LHCN-M2 (cell line): Measurements from ENCODE around the gene C12orf56. TPM values are rescaled to one million over a fixed set of nuclear protein-coding genes. Genes with fewer than 3 reads are reported as not detected.
"Not testable (repeated sequence)": the region's sequence is repeated elsewhere in the genome, so short reads cannot be mapped to it uniquely, and the experiment has no call there.

Source experiments
- DNase-seq: peaks from one replicate; pipeline ENCODE4 v3.0.0-alpha.2; 2012; ENCODE audit warnings: low read depth
- total RNA-seq: library from RNA; depleted of rRNA; stranded (reverse); fragments of >200 nt; gene quantifications from 2 replicates; pipeline ENCODE4 v1.2.3, GENCODE V29; 2014

Gene C12orf56
- total RNA-seq, 1 experiment from 2014 or later: 0.11 TPM

GRCh38 chr12:64304571-64304970 is 86.0 kb downstream of the C12orf56 start:
- DNase-seq: no peak

GRCh38 chr12:64299628-64300027 is 90.9 kb downstream of the C12orf56 start:
- no peak for DNase-seq

GRCh38 chr12:64296301-64296700 is 94.3 kb downstream of the C12orf56 start:
- no peak for DNase-seq

- DNase-seq: no peak
These were observed 96.7 kb downstream of the C12orf56 start for GRCh38 chr12:64293654-64294364.

- not testable (repeated sequence) for DNase-seq
These were observed 97.4 kb downstream of the C12orf56 start for GRCh38 chr12:64293174-64293573.

- no peak for DNase-seq
These were observed 104.0 kb downstream of the C12orf56 start for GRCh38 chr12:64286521-64286920.

GRCh38 chr12:64284256-64284655 is 106.3 kb downstream of the C12orf56 start:
- DNase-seq: no peak

- DNase-seq: no peak
These were observed 112.1 kb downstream of the C12orf56 start for GRCh38 chr12:64278421-64278820.

GRCh38 chr12:64273527-64274403 is 116.8 kb downstream of the C12orf56 start:
- DNase-seq: peak; percentile 40

- no peak for DNase-seq
These were observed 120.1 kb downstream of the C12orf56 start for GRCh38 chr12:64270411-64270810.

- no peak for DNase-seq
These were observed 121.4 kb downstream of the C12orf56 start for GRCh38 chr12:64269161-64269560.

- DNase-seq: no peak
These were observed 122.1 kb downstream of the C12orf56 start for GRCh38 chr12:64268409-64268808.

GRCh38 chr12:64265839-64266238 is 124.7 kb downstream of the C12orf56 start:
- DNase-seq: no peak

GRCh38 chr12:64261813-64262212 is 128.7 kb downstream of the C12orf56 start:
- DNase-seq: no peak

GRCh38 chr12:64258576-64258975 is 132.0 kb downstream of the C12orf56 start:
- no peak for DNase-seq

GRCh38 chr12:64256166-64256800 is 134.3 kb downstream of the C12orf56 start:
- peak; percentile 51 for DNase-seq

GRCh38 chr12:64255249-64255648 is 135.3 kb downstream of the C12orf56 start:
- DNase-seq: no peak

GRCh38 chr12:64253356-64253755 is 137.2 kb downstream of the C12orf56 start:
- no peak for DNase-seq

- peak; percentile 40 for DNase-seq
These were observed 137.9 kb downstream of the C12orf56 start for GRCh38 chr12:64252681-64253080.

- no peak for DNase-seq
These were observed 146.7 kb downstream of the C12orf56 start for GRCh38 chr12:64243809-64244208.

GRCh38 chr12:64240781-64241180 is 149.8 kb downstream of the C12orf56 start:
- no peak for DNase-seq

GRCh38 chr12:64237382-64237781 is 153.2 kb downstream of the C12orf56 start:
- no peak for DNase-seq
